Type B pancreatic cell (in vitro differentiated cells): Measurements from ENCODE around the gene SUPT3H. TPM values are rescaled to one million over a fixed set of nuclear protein-coding genes. Genes with fewer than 3 reads are reported as not detected.
A peak's percentile ranks its signal among the peaks of the same experiment; 100 is the strongest.

Experiments used
- DNase-seq: peaks from one replicate; pipeline ENCODE4 v3.0.0; 2021; ENCODE audit warnings: mixed read lengths; ENCODE audit not compliant: unreplicated experiment; ENCODE audit errors: extremely low spot score
- H3K27ac Mint-ChIP-seq: 2 replicates; pipeline ENCODE4 v1.8.0; 2021; ENCODE audit warnings: mild to moderate bottlenecking, mixed read lengths
- H3K27me3 Mint-ChIP-seq: 2 replicates; pipeline ENCODE4 v1.8.0; 2021; ENCODE audit warnings: mixed read lengths
- H3K36me3 Mint-ChIP-seq: 2 replicates; pipeline ENCODE4 v1.8.0; 2021; ENCODE audit warnings: mixed read lengths
- H3K4me1 Mint-ChIP-seq: one replicate; pipeline ENCODE4 v1.8.0; 2021; ENCODE audit warnings: mixed read lengths; ENCODE audit not compliant: unreplicated experiment
- H3K4me3 Mint-ChIP-seq: 2 replicates; pipeline ENCODE4 v1.8.0; 2021; ENCODE audit warnings: mild to moderate bottlenecking, mixed read lengths
- H3K9me3 Mint-ChIP-seq: 2 replicates; pipeline ENCODE4 v1.8.0; 2021; ENCODE audit warnings: mixed read lengths
- total RNA-seq: library from RNA; stranded (reverse); gene quantifications from 2 replicates; pipeline ENCODE4 v1.2.1, GENCODE V29; 2021; ENCODE audit warnings: low replicate concordance
- TF ChIP-seq, protein P1 (sequence below): fragments of 200-600 bp; sonication (generic); conservative IDR thresholded peaks from 2 replicates; pipeline ENCODE4 v1.5.0; 2021; ENCODE audit warnings: antibody characterized with exemption, mild to moderate bottlenecking

The SUPT3H gene
- total RNA-seq, 1 donor from 2014 or later = 18.4 TPM

DNA sequence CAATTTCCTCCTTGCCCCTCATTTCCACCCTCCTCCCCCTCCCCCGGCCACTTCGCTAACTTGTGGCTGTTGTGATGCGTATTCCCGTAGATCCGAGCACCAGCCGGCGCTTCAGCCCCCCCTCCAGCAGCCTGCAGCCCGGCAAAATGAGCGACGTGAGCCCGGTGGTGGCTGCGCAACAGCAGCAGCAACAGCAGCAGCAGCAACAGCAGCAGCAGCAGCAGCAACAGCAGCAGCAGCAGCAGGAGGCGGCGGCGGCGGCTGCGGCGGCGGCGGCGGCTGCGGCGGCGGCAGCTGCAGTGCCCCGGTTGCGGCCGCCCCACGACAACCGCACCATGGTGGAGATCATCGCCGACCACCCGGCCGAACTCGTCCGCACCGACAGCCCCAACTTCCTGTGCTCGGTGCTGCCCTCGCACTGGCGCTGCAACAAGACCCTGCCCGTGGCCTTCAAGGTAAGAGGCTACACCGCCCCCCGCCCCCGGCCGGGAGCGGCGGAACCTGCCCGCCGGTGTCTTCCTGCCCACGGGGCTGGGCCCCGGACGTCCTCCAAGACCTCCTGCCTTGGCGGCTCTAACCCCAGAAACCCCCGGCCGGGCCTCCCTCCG, 44.9 kb upstream of the SUPT3H start:
- Mint-ChIP-seq H3K4me3 (peak overlapping the region; percentile 93), H3K4me1 (peaks cover 23% of the 10 kb centered on the region), H3K9me3 (no peaks in the 10 kb centered on the region), H3K27ac (peak overlapping the region; percentile 71), H3K36me3 (no peaks in the 10 kb centered on the region), H3K27me3 (peaks cover 77% of the 10 kb centered on the region)
- TF ChIP-seq, protein P1, sequence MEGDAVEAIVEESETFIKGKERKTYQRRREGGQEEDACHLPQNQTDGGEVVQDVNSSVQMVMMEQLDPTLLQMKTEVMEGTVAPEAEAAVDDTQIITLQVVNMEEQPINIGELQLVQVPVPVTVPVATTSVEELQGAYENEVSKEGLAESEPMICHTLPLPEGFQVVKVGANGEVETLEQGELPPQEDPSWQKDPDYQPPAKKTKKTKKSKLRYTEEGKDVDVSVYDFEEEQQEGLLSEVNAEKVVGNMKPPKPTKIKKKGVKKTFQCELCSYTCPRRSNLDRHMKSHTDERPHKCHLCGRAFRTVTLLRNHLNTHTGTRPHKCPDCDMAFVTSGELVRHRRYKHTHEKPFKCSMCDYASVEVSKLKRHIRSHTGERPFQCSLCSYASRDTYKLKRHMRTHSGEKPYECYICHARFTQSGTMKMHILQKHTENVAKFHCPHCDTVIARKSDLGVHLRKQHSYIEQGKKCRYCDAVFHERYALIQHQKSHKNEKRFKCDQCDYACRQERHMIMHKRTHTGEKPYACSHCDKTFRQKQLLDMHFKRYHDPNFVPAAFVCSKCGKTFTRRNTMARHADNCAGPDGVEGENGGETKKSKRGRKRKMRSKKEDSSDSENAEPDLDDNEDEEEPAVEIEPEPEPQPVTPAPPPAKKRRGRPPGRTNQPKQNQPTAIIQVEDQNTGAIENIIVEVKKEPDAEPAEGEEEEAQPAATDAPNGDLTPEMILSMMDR = no peak
- no peak for DNase-seq

DNA sequence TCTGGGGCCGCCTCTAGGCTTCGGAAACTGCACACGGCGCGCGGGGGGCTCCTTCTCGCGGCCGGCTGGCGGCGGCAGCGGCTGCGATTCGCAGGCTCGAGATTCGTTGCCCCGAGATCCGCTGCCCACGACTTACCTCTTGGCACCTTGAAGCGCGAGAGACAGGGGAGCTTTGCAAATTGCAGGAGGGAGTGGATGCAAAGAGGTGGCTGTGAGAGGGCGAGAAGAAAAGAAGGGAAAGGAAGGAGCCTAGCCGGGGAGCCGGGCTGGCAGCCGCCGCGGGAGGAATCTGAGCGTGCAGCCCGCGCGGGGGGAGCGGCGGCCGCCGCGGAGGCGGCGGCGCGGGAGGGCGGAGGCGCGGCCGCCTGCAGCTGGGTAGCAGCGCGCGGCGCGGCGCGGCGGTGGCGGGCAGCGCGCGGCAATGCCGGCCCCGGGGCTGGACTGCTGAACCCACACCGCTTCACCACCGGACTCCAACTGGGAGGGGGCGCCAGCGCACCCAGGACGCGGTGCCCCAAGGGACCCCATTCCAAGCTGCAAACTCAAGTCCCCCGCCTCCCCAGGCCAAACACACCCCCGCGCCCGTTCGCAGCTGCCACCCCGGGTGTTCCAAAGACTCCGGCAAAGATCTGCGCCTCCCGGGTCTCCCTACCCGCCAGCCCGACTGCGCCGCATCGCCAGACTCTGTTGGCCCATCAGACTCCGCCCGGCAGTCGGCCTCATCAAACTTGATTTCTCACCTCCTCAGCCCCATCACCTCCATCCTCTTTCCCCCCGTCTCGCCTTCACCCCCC, 44.2 kb upstream of the SUPT3H start:
- Mint-ChIP-seq H3K27me3 (peaks cover 79% of the 10 kb centered on the region), H3K4me3 (peak overlapping the region; percentile 96), H3K36me3 (no peaks in the 10 kb centered on the region), H3K9me3 (no peaks in the 10 kb centered on the region), H3K27ac (peak overlapping the region; percentile 80), H3K4me1 (peaks cover 23% of the 10 kb centered on the region)
- DNase-seq = peak; percentile 71
- TF ChIP-seq, protein P1 = no peak

DNA sequence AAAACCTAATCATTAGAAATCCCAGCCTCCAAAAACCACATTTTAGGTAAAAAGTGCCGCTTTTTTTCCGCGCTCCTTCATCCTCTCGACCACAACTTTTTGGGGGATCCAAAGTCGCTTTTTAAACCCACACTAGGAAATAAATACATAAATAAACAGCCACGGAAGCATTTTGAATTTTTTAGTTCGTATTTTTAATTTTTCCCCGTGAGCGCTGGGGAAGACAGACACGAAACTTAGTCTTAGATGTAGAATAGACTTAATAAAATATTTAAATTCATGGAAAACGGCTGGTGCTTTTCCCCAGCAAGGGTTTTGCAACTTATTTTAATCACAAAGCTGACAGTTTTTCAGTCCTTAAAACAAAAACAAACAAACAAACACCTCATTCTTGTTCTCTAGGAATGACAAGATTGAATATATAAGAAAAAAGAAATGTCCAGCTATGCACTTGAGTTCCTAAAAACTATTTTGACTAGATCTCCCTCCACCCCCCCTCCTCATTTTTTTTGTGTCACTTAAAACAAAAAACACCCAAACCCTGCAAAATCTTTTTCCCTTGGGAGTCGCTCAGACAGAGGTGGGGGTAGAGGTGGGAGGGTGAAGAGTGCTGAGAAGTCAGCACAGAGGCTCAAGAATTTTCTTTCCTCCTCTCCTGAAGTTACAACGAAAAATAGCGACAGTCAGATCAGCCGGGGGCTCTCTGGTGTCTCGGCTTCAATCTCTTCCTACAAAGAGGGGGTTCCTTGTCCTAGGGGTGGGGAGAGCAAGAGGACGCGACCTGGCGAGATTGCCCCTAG, 43.4 kb upstream of the SUPT3H start:
- no peaks in the 10 kb centered on the region for H3K36me3 Mint-ChIP-seq
- DNase-seq = no peak
- peaks cover 29% of the 10 kb centered on the region for H3K4me1 Mint-ChIP-seq
- TF ChIP-seq, protein P1 = no peak
- H3K27me3 Mint-ChIP-seq = peaks cover 85% of the 10 kb centered on the region
- H3K4me3 Mint-ChIP-seq = peak overlapping the region; percentile 96
- no peaks in the 10 kb centered on the region for H3K9me3 Mint-ChIP-seq
- peak overlapping the region; percentile 80 for H3K27ac Mint-ChIP-seq

DNA sequence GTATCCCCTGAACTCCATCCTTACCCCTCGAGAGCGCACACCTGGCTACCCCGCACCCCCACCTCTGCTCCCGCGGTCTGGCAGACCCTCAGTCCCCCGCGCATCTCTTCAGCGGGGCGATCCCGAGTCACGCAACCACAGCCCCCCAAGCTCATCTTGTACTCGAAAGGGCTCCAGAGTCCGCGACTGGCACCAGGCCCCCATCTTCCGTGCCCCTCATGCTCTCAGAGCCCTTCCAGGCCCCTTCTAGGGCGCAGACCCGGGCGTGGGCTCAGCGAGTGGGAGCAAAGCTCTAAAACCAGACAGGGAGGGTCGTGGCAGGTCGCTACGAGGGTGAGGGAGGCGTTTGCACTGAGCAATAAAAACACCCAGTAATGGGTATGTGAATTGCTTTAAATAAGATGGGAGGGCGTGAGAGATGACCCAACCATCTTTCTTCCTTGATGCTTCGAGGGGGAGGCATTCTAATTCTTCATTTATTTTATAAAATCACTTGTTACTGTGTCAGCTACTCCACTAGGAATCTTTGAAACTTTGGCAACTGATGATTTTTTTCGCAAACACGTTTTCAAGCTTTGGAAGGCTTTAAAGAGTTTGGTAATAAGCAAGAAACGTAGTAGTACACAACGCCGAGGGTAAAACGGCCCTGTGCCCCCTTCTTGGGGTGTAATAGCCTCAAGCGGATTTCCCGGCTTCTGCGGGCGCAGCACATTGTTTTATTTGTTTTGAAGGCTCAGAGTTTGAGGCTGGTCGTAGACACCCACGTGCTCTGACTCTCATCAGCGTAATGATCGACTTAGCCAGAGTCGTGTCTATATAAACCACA, 42.6 kb upstream of the SUPT3H start:
- DNase-seq = no peak
- Mint-ChIP-seq H3K9me3 (no peaks in the 10 kb centered on the region), H3K4me1 (peaks cover 30% of the 10 kb centered on the region), H3K36me3 (no peaks in the 10 kb centered on the region), H3K27me3 (peaks cover 85% of the 10 kb centered on the region), H3K27ac (peak overlapping the region; percentile 80), H3K4me3 (peak overlapping the region; percentile 96)
- TF ChIP-seq, protein P1 = no peak

DNA sequence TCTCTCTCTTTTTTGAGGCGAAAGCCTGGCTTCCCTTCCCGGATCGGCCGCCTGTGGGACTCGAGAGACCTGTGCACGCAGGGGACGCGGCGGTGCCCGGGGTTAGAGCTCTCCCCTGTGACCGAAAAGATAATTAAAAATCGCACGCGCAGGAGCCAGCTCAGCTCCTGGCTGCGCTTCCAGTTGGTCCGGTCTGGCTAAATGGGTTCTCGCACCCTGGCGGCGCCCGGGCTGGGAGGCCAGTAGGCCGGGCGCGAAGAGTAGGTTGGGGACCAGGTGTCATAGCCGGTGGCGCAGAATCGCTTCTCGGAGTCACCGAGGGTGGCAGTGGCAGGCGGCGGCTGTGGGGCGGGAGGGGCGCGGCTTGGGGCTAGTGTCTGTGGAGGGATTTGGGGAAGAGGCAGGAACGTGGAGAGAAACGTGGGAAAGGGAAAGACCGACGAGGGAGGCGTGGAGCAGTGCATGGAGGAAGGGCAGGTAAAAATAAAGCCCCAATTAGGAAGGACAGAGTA, 41.9 kb upstream of the SUPT3H start:
- H3K4me3 Mint-ChIP-seq = peak overlapping the region; percentile 96
- H3K9me3 Mint-ChIP-seq = no peaks in the 10 kb centered on the region
- H3K36me3 Mint-ChIP-seq = no peaks in the 10 kb centered on the region
- TF ChIP-seq, protein P1 = peak; percentile 47
- H3K27me3 Mint-ChIP-seq = peaks cover 84% of the 10 kb centered on the region
- peaks cover 30% of the 10 kb centered on the region for H3K4me1 Mint-ChIP-seq
- H3K27ac Mint-ChIP-seq = peak overlapping the region; percentile 51
- DNase-seq = peak; percentile 73
